Heart left ventricle (tissue), 16 donors: ENCODE data around the gene RIN2. TPM values are rescaled to one million over a fixed set of nuclear protein-coding genes. Genes with fewer than 3 reads are reported as not detected.

ENCODE experiments used
- ATAC-seq, 4 donors: fragments of 200-7000 bp; cut with Tn5 transposase; one replicate each; pipeline ENCODE4 v1.9.1; 2020 to 2022; ENCODE audit warnings: moderate library complexity in 4 of 4, mild to moderate bottlenecking in 3 of 4, moderate number of reproducible peaks in 1 of 4
- DNase-seq, 5 donors: peaks; one replicate each; pipeline ENCODE4 v3.0.0-alpha.2; 2020
- H3K27ac ChIP-seq, 12 donors: fragments of 200-600 bp; sonication (generic) in 4 of 12; one replicate each; pipeline versions ENCODE4 v1.5.0 to v1.8.0; 2016 to 2022; ENCODE audit warnings: mild to moderate bottlenecking in 2 of 12
- H3K27me3 ChIP-seq, 9 donors: fragments of 200-600 bp; sonication (generic) in 2 of 9; one replicate each; pipeline versions ENCODE4 v1.5.1 to v1.8.0; 2016 to 2022; ENCODE audit warnings: mild to moderate bottlenecking in 3 of 9
- H3K36me3 ChIP-seq, 9 donors: fragments of 200-600 bp; sonication (generic) in 2 of 9; one replicate each; pipeline versions ENCODE4 v1.5.0 to v1.8.0; 2018 to 2022; ENCODE audit warnings: mild to moderate bottlenecking in 2 of 9
- H3K4me1 ChIP-seq, 12 donors: fragments of 200-600 bp; sonication (generic) in 4 of 12; one replicate each; pipeline versions ENCODE4 v1.5.0 to v1.8.0; 2016 to 2022; ENCODE audit warnings: mild to moderate bottlenecking in 3 of 12
- H3K4me3 ChIP-seq, 12 donors: fragments of 200-600 bp; sonication (generic) in 4 of 12; one replicate each; pipeline versions ENCODE4 v1.5.0 to v1.8.0; 2017 to 2022; ENCODE audit warnings: mild to moderate bottlenecking in 9 of 12, moderate library complexity in 4 of 12
- H3K9me3 ChIP-seq, 12 donors: fragments of 200-600 bp; sonication (generic) in 4 of 12; one replicate each; pipeline versions ENCODE4 v1.5.0 to v1.8.0; 2016 to 2022; ENCODE audit warnings: mild to moderate bottlenecking in 1 of 12
- CTCF ChIP-seq, 12 donors: fragments of 200-600 bp; sonication (generic) in 4 of 12; IDR thresholded peaks; one replicate each; pipeline versions ENCODE4 v1.5.0 to v1.8.0; 2018 to 2022; ENCODE audit warnings: antibody characterized with exemption in 12 of 12, mild to moderate bottlenecking in 5 of 12
- POLR2A ChIP-seq, 2 donors: fragments of 450-650 bp; IDR thresholded peaks; one replicate each; pipeline ENCODE4 v1.6.1; 2017; ENCODE audit warnings: antibody characterized with exemption in 2 of 2, mild to moderate bottlenecking in 2 of 2, moderate library complexity in 2 of 2
- WGBS, 4 donors: extraction: QIAGEN DNeasy Blood & Tissue Kit in 2 of 4; methylation state at CpG; one replicate each; pipeline versions ENCODE4 v1.1.5 to v1.1.7; 2013 to 2018; 5-methylcytosine and 5-hydroxymethylcytosine counted together
- intact Hi-C, 10 donors: fragments of 100-400 bp; cut with DNase I; formaldehyde crosslinking; loops; one replicate each; pipeline versions ENCODE4 v1.11.1 to v1.14.2; 2022
- polyA plus RNA-seq, 2 donors: library from polyadenylated mRNA; stranded (reverse); fragments of 200-250 nt; gene quantifications; one replicate each; pipeline ENCODE4 v1.2.3, GENCODE V29; 2013
- total RNA-seq, 9 donors: library from RNA; depleted of rRNA in 2 of 9; stranded (reverse); fragments of >200 nt in 2 of 9; fragmentation: NEBNext Ultra II Directional in 3 of 9; extraction: Animal tissue kit (Norgen Biotek cat#: 25700) in 3 of 9; gene quantifications; one replicate each; pipeline versions ENCODE4 v1.1.0 to v1.2.4, GENCODE V29; 2016 to 2023
- donor health status: ischemic (EF 13 %, LVEDD 7.1; RV severe dilation, severe dysfunction).
- donor health status: healthy with polysubstance abuse.
- donor health status: DM: no; HTN: yes; CAD: no.
- donor health status: DM: no; HTN: no; CAD: no.
- donor health status: ischemic (EF 25% LVEDD 6.9; RV normal size, moderate dysfunction).
- donor health status: ischemic (EF 25% LVEDD 5.7; RV mildly dilated, moderate dysfunction).
- donor health status: healthy.
- donor health status: DM: yes; HTN: yes; CAD: no.
- donor health status: ischemic (EF 35%, LVEDD 5.7; RV mildly dilated, moderate dysfunction).
- donor health status: nonischemic (EF 11% LVEDD 7.7; RV severe dilation, severe dysfunction).
- donor health status: DM: yes; HTN: yes; CAD: no.
- donor health status: PGD.
- donor health status: ischemic (EF 29% LVEDD 5.4; RV normal size, mild dysfunction).
- donor health status: nonischemic (EF 23%, LVEDD 6.1; RV moderate dilation, normal function).

Gene RIN2
- total and polyA plus RNA-seq, 11 donors = 15.0 to 76.5 (median 56.7) TPM

- H3K27me3 ChIP-seq = no peaks in the 10 kb centered on the region
- peak overlapping the region in 1 of 12 donors; percentile 6 for H3K4me3 ChIP-seq
- 19 to 32% (median 26%) methylated on average over 5 of the region's 5 CpGs for WGBS, 4 donors
- DNase-seq = no peak
- H3K36me3 ChIP-seq = no peaks in the 10 kb centered on the region
- TF ChIP-seq CTCF (IDR thresholded peaks at IDR 0.05) (no peak), POLR2A (IDR thresholded peaks at IDR 0.05) (no peak)
- H3K27ac ChIP-seq = peak overlapping the region; percentile 69 to 91 (median 84)
- intact Hi-C loops = loop anchor here (1.0 to 10.0 kb wide), 15 partner anchors 27 to 212 kb away; partner anchors contain the start of gene RIN2 (in 4 of the 10)
- H3K4me1 ChIP-seq = peaks cover 12 to 60% (median 44%) of the 10 kb centered on the region in 12 donors
- ATAC-seq = peak; percentile 3 to 37 (median 19)
- peaks cover 0 to 14% (median 5%) of the 10 kb centered on the region in 12 donors for H3K9me3 ChIP-seq
Measured at GRCh38 chr20:19785173-19785982, 27.3 kb downstream of the RIN2 start.

GRCh38 chr20:19785983-19786285 is 27.9 kb downstream of the RIN2 start:
- Histone ChIP-seq H3K4me1 (peaks cover 12 to 56% (median 41%) of the 10 kb centered on the region in 12 donors), H3K9me3 (peaks cover 0 to 14% (median 5%) of the 10 kb centered on the region in 12 donors), H3K36me3 (no peaks in the 10 kb centered on the region), H3K27me3 (no peaks in the 10 kb centered on the region), H3K27ac (peak overlapping the region; percentile 69 to 91 (median 84)), H3K4me3 (no peak overlapping the region)
- TF ChIP-seq POLR2A (IDR thresholded peaks at IDR 0.05) = no peak
- no peak for TF ChIP-seq CTCF (IDR thresholded peaks at IDR 0.05)
- 54 to 61% (median 58%) methylated on average over 1 of the region's 1 CpG for WGBS, 4 donors
- intact Hi-C loops = loop anchor here (1.0 to 10.0 kb wide), 15 partner anchors 27 to 211 kb away; partner anchors contain the start of gene RIN2 (in 4 of the 10)
- peak; percentile 80 to 83 (median 82) for ATAC-seq
- DNase-seq = peak in 2 of 5 donors; percentile 39 to 50

- Histone ChIP-seq H3K9me3 (peaks cover 0 to 14% (median 5%) of the 10 kb centered on the region in 12 donors), H3K36me3 (no peaks in the 10 kb centered on the region), H3K4me3 (no peak overlapping the region), H3K4me1 (peaks cover 12 to 52% (median 41%) of the 10 kb centered on the region in 12 donors), H3K27ac (peak overlapping the region; percentile 24 to 91 (median 84)), H3K27me3 (no peaks in the 10 kb centered on the region)
- intact Hi-C loops = loop anchor here (1.0 to 10.0 kb wide), 9 partner anchors 36 to 211 kb away; no protein-coding TSS in a partner anchor
- DNase-seq (peak in 4 of 5 donors; percentile 70 to 82 (median 78)), ATAC-seq (peak; percentile 52 to 73 (median 67))
- 10 to 18% (median 18%) methylated on average over 5 of the region's 5 CpGs for WGBS, 4 donors
- no peak for TF ChIP-seq POLR2A (IDR thresholded peaks at IDR 0.05)
- TF ChIP-seq CTCF (IDR thresholded peaks at IDR 0.05) = no peak
Measured at GRCh38 chr20:19786311-19786710, 28.3 kb downstream of the RIN2 start.

GRCh38 chr20:19787366-19787765 is 29.3 kb downstream of the RIN2 start:
- intact Hi-C loops = loop anchor here (5.0 to 10.0 kb wide), 8 partner anchors 35 to 210 kb away; no protein-coding TSS in a partner anchor
- H3K27me3 ChIP-seq = no peaks in the 10 kb centered on the region
- peaks cover 0 to 14% (median 5%) of the 10 kb centered on the region in 12 donors for H3K9me3 ChIP-seq
- H3K36me3 ChIP-seq = peaks cover 0 to 4% (median 3%) of the 10 kb centered on the region in 9 donors
- H3K4me3 ChIP-seq = no peak overlapping the region
- H3K27ac ChIP-seq = peak overlapping the region; percentile 24 to 91 (median 84)
- DNase-seq (no peak), ATAC-seq (no peak)
- 72 to 100% (median 95%) methylated on average over 3 of the region's 3 CpGs for whole genome bisulfite sequencing, 4 donors
- TF ChIP-seq CTCF (IDR thresholded peaks at IDR 0.05) (no peak), POLR2A (IDR thresholded peaks at IDR 0.05) (no peak)
- H3K4me1 ChIP-seq = peaks cover 12 to 61% (median 43%) of the 10 kb centered on the region in 12 donors
